Measurements from ENCODE around the gene CACNA2D2. TPM values are rescaled to one million over a fixed set of nuclear protein-coding genes. Genes with fewer than 3 reads are reported as not detected.

Gene CACNA2D2
- total RNA-seq, 1 experiment from 2014 or later: not detected

- no peaks in the 10 kb centered on the region for H4K20me1 ChIP-seq (ENCODE audit: insufficient read depth)
- H3K4me3 ChIP-seq: no peak overlapping the region
- TF ChIP-seq EZH2 (IDR thresholded peaks at IDR 0.05; ENCODE audit: low read depth) (no peak), CTCF (conservative IDR thresholded peaks at IDR 0.05) (no peak)
- no peaks in the 10 kb centered on the region for H3F3A ChIP-seq (ENCODE audit: insufficient read depth, low read depth)
- H3K79me2 ChIP-seq (ENCODE audit: low read depth): no peaks in the 10 kb centered on the region
- no peaks in the 10 kb centered on the region for H3K9me3 ChIP-seq (ENCODE audit: insufficient read depth, low read depth)
- intact Hi-C loops (cut with micrococcal nuclease; ENCODE audit: unreplicated experiment): no loop called here
- BruUV-seq (replicated peaks): no TSS peak
- DNase-seq: no peak
- no peak overlapping the region for H3K4me2 ChIP-seq
- H3K4me1 ChIP-seq (replicated peaks; ENCODE audit: insufficient read depth): no peaks in the 10 kb centered on the region
- POLR2A ChIA-PET (ENCODE audit: unreplicated experiment): interaction anchor here (0.6 kb wide), 1 partner anchor 256 kb away, joined by 3 read pairs; no protein-coding TSS in a partner anchor
- no peaks in the 10 kb centered on the region for H3K9me2 ChIP-seq (ENCODE audit: insufficient read depth)
- H3K27ac ChIP-seq: no peak overlapping the region
- H2AFZ ChIP-seq: no peak overlapping the region
- H3K36me3 ChIP-seq (ENCODE audit: low read depth): no peaks in the 10 kb centered on the region
- H3K27me3 ChIP-seq (ENCODE audit: insufficient read depth, low read depth): peaks cover 84% of the 10 kb centered on the region
- CTCF ChIA-PET: no interaction called here
Measured at GRCh38 chr3:50504681-50505080, 1.2 kb upstream of the CACNA2D2 start.

- Histone ChIP-seq H3K36me3 (ENCODE audit: low read depth) (no peaks in the 10 kb centered on the region), H3F3A (ENCODE audit: insufficient read depth, low read depth) (no peaks in the 10 kb centered on the region), H3K9me2 (ENCODE audit: insufficient read depth) (no peaks in the 10 kb centered on the region), H3K79me2 (ENCODE audit: low read depth) (no peaks in the 10 kb centered on the region), H3K27me3 (ENCODE audit: insufficient read depth, low read depth) (peaks cover 85% of the 10 kb centered on the region), H3K4me3 (no peak overlapping the region), H3K4me1 (replicated peaks; ENCODE audit: insufficient read depth) (no peaks in the 10 kb centered on the region), H3K4me2 (no peak overlapping the region), H4K20me1 (ENCODE audit: insufficient read depth) (no peaks in the 10 kb centered on the region), H3K9me3 (ENCODE audit: insufficient read depth, low read depth) (no peaks in the 10 kb centered on the region), H2AFZ (no peak overlapping the region), H3K27ac (no peak overlapping the region)
- intact Hi-C loops (cut with micrococcal nuclease; ENCODE audit: unreplicated experiment): loop anchor here (1.0 kb wide), 1 partner anchor 27 kb away; no protein-coding TSS in a partner anchor
- no peak for DNase-seq
- ChIA-PET POLR2A (ENCODE audit: unreplicated experiment) (no interaction called here), CTCF (no interaction called here)
- TF ChIP-seq EZH2 (IDR thresholded peaks at IDR 0.05; ENCODE audit: low read depth) (no peak), CTCF (conservative IDR thresholded peaks at IDR 0.05) (no peak)
- BruUV-seq (replicated peaks): no TSS peak
Measured at GRCh38 chr3:50502584-50503423, 630 bp downstream of the CACNA2D2 start.

GRCh38 chr3:50502225-50502583 is 1.2 kb downstream of the CACNA2D2 start:
- TF ChIP-seq EZH2 (IDR thresholded peaks at IDR 0.05; ENCODE audit: low read depth) (no peak), CTCF (conservative IDR thresholded peaks at IDR 0.05) (no peak)
- no peak for DNase-seq
- Histone ChIP-seq H3K4me1 (replicated peaks; ENCODE audit: insufficient read depth) (no peaks in the 10 kb centered on the region), H3K9me3 (ENCODE audit: insufficient read depth, low read depth) (no peaks in the 10 kb centered on the region), H3K27me3 (ENCODE audit: insufficient read depth, low read depth) (peaks cover 85% of the 10 kb centered on the region), H3K36me3 (ENCODE audit: low read depth) (no peaks in the 10 kb centered on the region), H3F3A (ENCODE audit: insufficient read depth, low read depth) (no peaks in the 10 kb centered on the region), H3K9me2 (ENCODE audit: insufficient read depth) (no peaks in the 10 kb centered on the region), H3K4me2 (no peak overlapping the region), H2AFZ (no peak overlapping the region), H3K79me2 (ENCODE audit: low read depth) (no peaks in the 10 kb centered on the region), H3K4me3 (no peak overlapping the region), H3K27ac (no peak overlapping the region), H4K20me1 (ENCODE audit: insufficient read depth) (no peaks in the 10 kb centered on the region)
- ChIA-PET POLR2A (ENCODE audit: unreplicated experiment) (no interaction called here), CTCF (no interaction called here)
- no TSS peak for BruUV-seq (replicated peaks)
- intact Hi-C loops (cut with micrococcal nuclease; ENCODE audit: unreplicated experiment): no loop called here

Data from PC-9 (cell line).